SK-N-SH treated with all-trans-retinoic acid at 6 μM for 48 hours (cell line): Measurements from ENCODE around the gene CGA.
"Not testable (repeated sequence)": the region's sequence is repeated elsewhere in the genome, so short reads cannot be mapped to it uniquely, and the experiment has no call there.

Source experiments
- BACH2 ChIP-seq: fragments of 250-450 bp; sonication (Bioruptor Pico); IDR thresholded peaks from 2 replicates; pipeline ENCODE4 v1.9.0; 2021; ENCODE audit warnings: mild to moderate bottlenecking, borderline replicate concordance
- CSDC2 ChIP-seq: fragments of 250-450 bp; sonication (Bioruptor Pico); IDR thresholded peaks from 2 replicates; pipeline ENCODE4 v1.5.0; 2020; ENCODE audit warnings: mild to moderate bottlenecking, moderate library complexity
- CSRNP3 ChIP-seq: fragments of 250-450 bp; sonication (Bioruptor Pico); IDR thresholded peaks from 2 replicates; pipeline ENCODE4 v1.5.1; 2021; ENCODE audit warnings: mild to moderate bottlenecking, moderate library complexity
- PATZ1 ChIP-seq: fragments of 250-450 bp; sonication (Bioruptor Pico); IDR thresholded peaks from 2 replicates; pipeline ENCODE4 v1.8.0; 2020; ENCODE audit warnings: mild to moderate bottlenecking, moderate library complexity, borderline replicate concordance
- RARB ChIP-seq: fragments of 250-450 bp; sonication (Bioruptor Pico); IDR thresholded peaks from 2 replicates; pipeline ENCODE4 v1.8.0; 2021; ENCODE audit warnings: mild to moderate bottlenecking, moderate library complexity
- TOX ChIP-seq: fragments of 250-450 bp; sonication (Bioruptor Pico); IDR thresholded peaks from 2 replicates; pipeline ENCODE4 v1.8.0; 2021; ENCODE audit warnings: mild to moderate bottlenecking, moderate library complexity, borderline replicate concordance
- ZFP3 ChIP-seq: fragments of 250-450 bp; sonication (Bioruptor Pico); IDR thresholded peaks from 2 replicates; pipeline ENCODE4 v1.5.0; 2020; ENCODE audit warnings: mild to moderate bottlenecking, moderate library complexity
- ZFP30 ChIP-seq: fragments of 450-650 bp; formaldehyde crosslinking; IDR thresholded peaks from 2 replicates; pipeline ENCODE4 v1.5.0; 2022; ENCODE audit warnings: mild to moderate bottlenecking, moderate library complexity

- not testable (repeated sequence) for TF ChIP-seq CSRNP3 (CRISPR knock-in tag); BACH2 (CRISPR knock-in tag); PATZ1 (CRISPR knock-in tag); CSDC2 (CRISPR knock-in tag); ZFP30 (CRISPR knock-in tag); TOX (CRISPR knock-in tag); RARB; ZFP3 (CRISPR knock-in tag)
Measured at GRCh38 chr6:87139927-87140326, 45.0 kb upstream of the CGA start.
